GM19099 (cell line): ENCODE results near the gene HOXD13.

ENCODE experiments used
- POLR2A ChIP-seq: IDR thresholded peaks from 3 replicates; pipeline ENCODE4 v1.6.1; 2011; ENCODE audit warnings: low read depth; ENCODE audit not compliant: insufficient read length; ENCODE audit errors: extremely low read depth

The HOXD13 gene

GRCh38 chr2:176134035-176134434 is 41.5 kb downstream of the HOXD13 start:
- no peak for TF ChIP-seq POLR2A

- TF ChIP-seq POLR2A = no peak
Observed at GRCh38 chr2:176135035-176135440, 42.5 kb downstream of the HOXD13 start.

GRCh38 chr2:176136374-176137251 is 44.1 kb downstream of the HOXD13 start:
- no peak for TF ChIP-seq POLR2A

GRCh38 chr2:176137252-176137580 is 44.7 kb downstream of the HOXD13 start:
- no peak for TF ChIP-seq POLR2A

- no peak for TF ChIP-seq POLR2A
Observed at GRCh38 chr2:176137906-176138305, 45.4 kb downstream of the HOXD13 start.

GRCh38 chr2:176138526-176138922 is 46.0 kb downstream of the HOXD13 start:
- TF ChIP-seq POLR2A = no peak

GRCh38 chr2:176138923-176139660 is 46.6 kb downstream of the HOXD13 start:
- no peak for TF ChIP-seq POLR2A

- TF ChIP-seq POLR2A = no peak
Observed at GRCh38 chr2:176139661-176140512, 47.4 kb downstream of the HOXD13 start.

GRCh38 chr2:176140513-176141317 is 48.2 kb downstream of the HOXD13 start:
- no peak for TF ChIP-seq POLR2A

- no peak for TF ChIP-seq POLR2A
Observed at GRCh38 chr2:176142281-176142680, 49.8 kb downstream of the HOXD13 start.
